Adrenal gland (tissue), 5 donors: ENCODE results near the gene PSMD8.

ENCODE experiments used
- CTCF ChIP-seq, 6 experiments: fragments of 450-650 bp in 4 of 6; fragments of 200-600 bp in 2 of 6; sonication (generic) in 1 of 6; IDR thresholded peaks; 1 replicate in 5 of 6; 2 replicates in 1 of 6; pipeline versions ENCODE4 v1.5.1 to v1.8.0; 2016 to 2021; ENCODE audit warnings: antibody characterized with exemption in 6 of 6, mild to moderate bottlenecking in 2 of 6, moderate library complexity in 1 of 6
- POLR2A ChIP-seq, 2 donors: fragments of 450-650 bp; IDR thresholded peaks; one replicate each; pipeline ENCODE4 v1.6.1; 2017; ENCODE audit warnings: antibody characterized with exemption in 2 of 2, mild to moderate bottlenecking in 2 of 2, moderate library complexity in 1 of 2
- donor health status: DM: no; HTN: no; CAD: no.

GRCh38 chr19:38361633-38362075 is 12.7 kb upstream of the PSMD8 start:
- TF ChIP-seq CTCF (IDR thresholded peaks at IDR 0.05) (peak in 4 of 6 experiments; percentile 17 to 47 (median 33)), POLR2A (IDR thresholded peaks at IDR 0.05) (no peak)
